ENCODE data around the gene DUSP10.

GRCh38 chr1:221739677-221740025, 2.2 kb downstream of the DUSP10 start:
- TF ChIP-seq POLR2A (IDR thresholded peaks at IDR 0.05): no peak
- TF ChIP-seq, protein P1, sequence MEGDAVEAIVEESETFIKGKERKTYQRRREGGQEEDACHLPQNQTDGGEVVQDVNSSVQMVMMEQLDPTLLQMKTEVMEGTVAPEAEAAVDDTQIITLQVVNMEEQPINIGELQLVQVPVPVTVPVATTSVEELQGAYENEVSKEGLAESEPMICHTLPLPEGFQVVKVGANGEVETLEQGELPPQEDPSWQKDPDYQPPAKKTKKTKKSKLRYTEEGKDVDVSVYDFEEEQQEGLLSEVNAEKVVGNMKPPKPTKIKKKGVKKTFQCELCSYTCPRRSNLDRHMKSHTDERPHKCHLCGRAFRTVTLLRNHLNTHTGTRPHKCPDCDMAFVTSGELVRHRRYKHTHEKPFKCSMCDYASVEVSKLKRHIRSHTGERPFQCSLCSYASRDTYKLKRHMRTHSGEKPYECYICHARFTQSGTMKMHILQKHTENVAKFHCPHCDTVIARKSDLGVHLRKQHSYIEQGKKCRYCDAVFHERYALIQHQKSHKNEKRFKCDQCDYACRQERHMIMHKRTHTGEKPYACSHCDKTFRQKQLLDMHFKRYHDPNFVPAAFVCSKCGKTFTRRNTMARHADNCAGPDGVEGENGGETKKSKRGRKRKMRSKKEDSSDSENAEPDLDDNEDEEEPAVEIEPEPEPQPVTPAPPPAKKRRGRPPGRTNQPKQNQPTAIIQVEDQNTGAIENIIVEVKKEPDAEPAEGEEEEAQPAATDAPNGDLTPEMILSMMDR (IDR thresholded peaks at IDR 0.05): no peak

Measured in vagina (tissue), 2 donors.